Epithelial cell of proximal tubule (primary cell): ENCODE data around the gene ME2. TPM values are rescaled to one million over a fixed set of nuclear protein-coding genes. Genes with fewer than 3 reads are reported as not detected.

Source experiments
- DNase-seq: peaks from one replicate; pipeline ENCODE4 v3.0.0-alpha.2; 2011; ENCODE audit warnings: low read depth
- H3K4me3 ChIP-seq: 2 replicates; pipeline ENCODE4 v1.5.1; 2011; ENCODE audit warnings: low read depth, mild to moderate bottlenecking, low read length
- total RNA-seq: library from RNA; depleted of rRNA; stranded (reverse); fragments of >200 nt; gene quantifications from 2 replicates; pipeline ENCODE4 v1.2.3, GENCODE V29; 2015
- TF ChIP-seq, protein P1 (sequence below): conservative IDR thresholded peaks from 2 replicates; pipeline ENCODE4 v1.5.1; 2012; ENCODE audit warnings: low read depth, mild to moderate bottlenecking, low read length

Gene ME2
- total RNA-seq, 1 donor from 2014 or later = 60.4 TPM

DNA sequence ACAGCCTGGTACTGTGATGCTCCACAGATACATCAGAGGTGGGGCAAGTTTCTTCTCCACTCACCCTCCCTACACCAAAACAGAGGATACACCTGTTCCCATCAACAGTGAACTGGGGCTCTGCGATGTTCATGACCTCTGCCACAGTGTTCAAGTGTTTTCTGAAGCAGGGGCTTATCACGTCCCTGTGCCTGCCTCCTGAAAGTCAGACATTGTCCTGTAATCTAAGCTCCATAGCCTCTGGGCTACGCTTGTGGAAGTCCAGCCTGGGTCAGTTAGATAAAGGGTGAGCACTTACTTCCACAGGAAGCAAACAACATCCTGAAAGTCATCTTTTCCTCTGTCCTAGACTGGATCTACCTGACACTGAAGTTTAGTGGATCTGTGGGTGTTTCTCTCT lies 38.9 kb upstream of the ME2 start:
- DNase-seq = no peak
- TF ChIP-seq, protein P1, sequence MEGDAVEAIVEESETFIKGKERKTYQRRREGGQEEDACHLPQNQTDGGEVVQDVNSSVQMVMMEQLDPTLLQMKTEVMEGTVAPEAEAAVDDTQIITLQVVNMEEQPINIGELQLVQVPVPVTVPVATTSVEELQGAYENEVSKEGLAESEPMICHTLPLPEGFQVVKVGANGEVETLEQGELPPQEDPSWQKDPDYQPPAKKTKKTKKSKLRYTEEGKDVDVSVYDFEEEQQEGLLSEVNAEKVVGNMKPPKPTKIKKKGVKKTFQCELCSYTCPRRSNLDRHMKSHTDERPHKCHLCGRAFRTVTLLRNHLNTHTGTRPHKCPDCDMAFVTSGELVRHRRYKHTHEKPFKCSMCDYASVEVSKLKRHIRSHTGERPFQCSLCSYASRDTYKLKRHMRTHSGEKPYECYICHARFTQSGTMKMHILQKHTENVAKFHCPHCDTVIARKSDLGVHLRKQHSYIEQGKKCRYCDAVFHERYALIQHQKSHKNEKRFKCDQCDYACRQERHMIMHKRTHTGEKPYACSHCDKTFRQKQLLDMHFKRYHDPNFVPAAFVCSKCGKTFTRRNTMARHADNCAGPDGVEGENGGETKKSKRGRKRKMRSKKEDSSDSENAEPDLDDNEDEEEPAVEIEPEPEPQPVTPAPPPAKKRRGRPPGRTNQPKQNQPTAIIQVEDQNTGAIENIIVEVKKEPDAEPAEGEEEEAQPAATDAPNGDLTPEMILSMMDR = no peak
- no peak overlapping the region for H3K4me3 ChIP-seq

DNA sequence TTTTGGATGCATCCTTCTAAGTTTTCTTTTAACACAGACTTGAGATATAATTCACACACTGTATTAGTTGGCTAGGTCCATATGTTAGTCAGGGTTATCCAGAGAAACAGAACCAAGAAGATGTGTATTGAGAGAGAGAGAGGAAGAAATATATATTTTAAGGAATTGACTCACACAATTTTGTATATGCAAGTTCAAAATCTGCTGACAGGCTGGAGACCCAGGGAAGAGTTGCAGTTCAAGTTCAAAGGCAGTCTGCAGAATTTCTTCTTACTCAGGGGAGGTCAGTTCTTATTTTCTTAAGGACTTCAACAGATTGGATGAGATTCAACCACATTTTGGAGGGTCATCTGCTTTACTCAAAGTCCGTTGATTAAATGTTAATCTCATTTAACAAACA lies 36.1 kb upstream of the ME2 start:
- no peak for DNase-seq
- H3K4me3 ChIP-seq = no peak overlapping the region
- TF ChIP-seq, protein P1 = no peak

DNA sequence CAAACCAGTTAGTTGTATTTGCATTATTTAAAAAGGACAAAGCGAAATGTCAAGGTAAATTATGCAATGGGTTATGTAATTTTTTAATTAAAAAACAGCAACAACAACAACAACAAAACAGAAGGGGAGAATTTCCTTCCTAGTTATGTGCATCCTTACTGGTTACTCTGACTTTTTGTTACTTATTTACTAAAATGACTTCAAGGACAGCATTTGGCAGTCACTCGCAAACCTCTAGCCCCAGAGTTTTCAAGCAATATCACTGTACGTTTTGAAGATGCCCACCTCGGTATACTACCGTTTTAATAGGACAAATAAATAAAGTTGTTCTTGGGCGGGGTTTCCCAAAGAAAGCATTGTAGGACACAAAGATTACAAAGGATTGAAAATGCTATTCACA lies 34.4 kb upstream of the ME2 start:
- TF ChIP-seq, protein P1 = no peak
- DNase-seq = no peak
- no peak overlapping the region for H3K4me3 ChIP-seq

DNA sequence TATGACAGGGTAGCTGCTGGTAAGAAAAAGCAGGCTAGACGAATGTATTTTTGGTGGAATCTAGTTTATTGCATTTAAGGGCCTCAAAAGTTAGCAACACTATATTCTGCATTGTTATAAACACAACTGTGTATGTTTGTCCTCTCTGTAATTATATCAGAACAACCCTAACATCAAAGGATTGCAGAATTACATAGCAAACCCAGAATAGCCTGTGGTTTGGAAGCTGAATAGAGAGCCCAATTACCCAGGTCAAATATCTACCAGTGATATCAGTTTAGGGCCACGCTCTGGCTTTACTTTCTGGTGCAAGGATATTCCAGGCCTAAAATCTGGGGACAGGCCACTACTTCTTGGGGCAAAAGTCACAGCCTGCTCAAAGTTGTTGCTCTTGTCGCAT lies 34.0 kb upstream of the ME2 start:
- DNase-seq = no peak
- H3K4me3 ChIP-seq = no peak overlapping the region
- TF ChIP-seq, protein P1 = no peak

DNA sequence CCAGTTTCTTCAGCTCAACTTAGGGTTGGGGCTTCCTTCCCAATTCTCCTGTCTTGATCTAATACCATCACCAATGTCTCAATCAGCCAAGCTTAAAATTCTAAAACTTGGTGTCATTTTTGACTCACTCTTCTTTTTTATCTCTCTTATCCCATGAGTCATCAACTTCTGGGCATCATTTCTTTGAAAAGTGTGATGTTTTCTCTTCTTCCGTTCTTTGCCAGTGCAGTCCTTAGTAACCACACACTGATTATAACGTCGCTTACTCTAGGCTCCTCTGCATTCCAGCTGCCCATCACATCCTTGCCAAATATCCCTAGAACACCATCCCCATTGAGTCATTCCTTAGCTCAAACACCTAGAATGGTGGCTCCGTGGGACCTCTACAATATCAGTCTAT lies 31.7 kb upstream of the ME2 start:
- DNase-seq = no peak
- H3K4me3 ChIP-seq = no peak overlapping the region
- TF ChIP-seq, protein P1 = no peak

DNA sequence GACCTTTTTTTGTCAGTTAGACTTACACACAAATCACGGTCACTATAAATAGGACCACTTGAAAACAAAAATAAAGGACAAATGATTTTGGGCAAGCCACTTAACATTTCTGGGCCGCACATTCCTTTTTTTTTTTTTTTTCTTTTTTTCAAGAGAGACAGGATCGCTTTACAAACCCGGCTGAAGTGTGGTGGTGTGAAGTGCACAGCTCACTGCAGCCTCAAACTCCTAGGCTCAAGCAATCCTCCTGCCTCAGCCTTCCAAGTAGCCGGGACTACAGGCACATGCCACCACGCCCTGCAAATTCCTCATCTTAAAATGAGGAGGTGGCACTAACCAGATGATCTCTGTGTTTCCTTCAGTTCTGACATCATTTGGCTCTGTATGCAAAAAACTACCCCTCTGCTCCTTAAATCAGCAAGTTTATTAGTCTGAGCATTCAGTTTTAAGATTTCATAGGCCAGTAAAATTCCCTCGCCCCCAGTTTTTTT lies 30.8 kb upstream of the ME2 start:
- DNase-seq = no peak
- no peak overlapping the region for H3K4me3 ChIP-seq
- TF ChIP-seq, protein P1 = no peak

DNA sequence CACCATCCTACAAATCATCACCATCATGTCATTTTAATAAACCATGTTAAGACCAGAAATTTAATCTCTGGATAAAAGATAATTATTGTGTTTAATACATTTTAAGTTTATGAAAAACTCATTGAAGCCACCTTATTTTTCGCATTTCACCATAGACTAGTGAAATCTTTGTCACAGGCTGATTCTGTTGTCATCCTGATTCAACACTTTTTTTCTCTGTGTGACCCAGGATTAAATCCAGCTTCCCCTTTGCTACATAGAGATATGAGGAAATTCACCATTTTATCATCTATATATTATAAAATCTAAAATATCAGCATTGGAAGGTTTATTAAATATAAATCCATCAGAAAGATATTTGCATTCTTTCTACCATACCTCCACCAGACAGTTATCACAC lies 29.9 kb upstream of the ME2 start:
- no peak for DNase-seq
- TF ChIP-seq, protein P1 = no peak
- no peak overlapping the region for H3K4me3 ChIP-seq
